Measurements from ENCODE around the gene GDF7.

- no peak for TF ChIP-seq CTCF (conservative IDR thresholded peaks at IDR 0.05; ENCODE audit: low read depth, low read length)
- no peak for TF ChIP-seq POLR2A (IDR thresholded peaks at IDR 0.05; ENCODE audit: low read depth, low read length)
- no peak for TF ChIP-seq USF2 (IDR thresholded peaks at IDR 0.05; ENCODE audit: low read depth, low read length)
- TF ChIP-seq RAD21 (IDR thresholded peaks at IDR 0.05; ENCODE audit: low read length): no peak
- no peak for TF ChIP-seq SMC3 (IDR thresholded peaks at IDR 0.05; ENCODE audit: low read depth, low read length)
- no peak for TF ChIP-seq MXI1 (IDR thresholded peaks at IDR 0.05; ENCODE audit: borderline replicate concordance, low read depth, low read length)
These were observed 10.4 kb upstream of the GDF7 start for GRCh38 chr2:20656561-20656960.

All from IMR-90 (cell line).